ENCODE data around the gene RASL12. TPM values are rescaled to one million over a fixed set of nuclear protein-coding genes. Genes with fewer than 3 reads are reported as not detected.

RASL12 gene
- total RNA-seq, 2 experiments from 2014 or later, result not detected

GRCh38 chr15:65038428-65038827, 29.4 kb downstream of the RASL12 start:
- no peak for DNase-seq
- H3K36me3 Mint-ChIP-seq (ENCODE audit: low read depth), result no peaks in the 10 kb centered on the region
- peaks cover 4% of the 10 kb centered on the region for H3K4me1 Mint-ChIP-seq
- peaks cover 10% of the 10 kb centered on the region for H3K27me3 Mint-ChIP-seq
- no peaks in the 10 kb centered on the region for H3K9me3 Mint-ChIP-seq
- H3K4me3 Mint-ChIP-seq, result no peak overlapping the region
- ChIA-PET POLR2A (no interaction called here), CTCF (interaction anchor here (1.7 kb wide), 1 partner anchor 17 kb away, joined by 3 read pairs; no protein-coding TSS in a partner anchor)
- no peak overlapping the region for H3K27ac Mint-ChIP-seq

GRCh38 chr15:65037309-65037708, 30.5 kb downstream of the RASL12 start:
- no peaks in the 10 kb centered on the region for H3K36me3 Mint-ChIP-seq (ENCODE audit: low read depth)
- POLR2A ChIA-PET, result no interaction called here
- DNase-seq, result no peak
- no peaks in the 10 kb centered on the region for H3K9me3 Mint-ChIP-seq
- peaks cover 12% of the 10 kb centered on the region for H3K27me3 Mint-ChIP-seq
- no peak overlapping the region for H3K27ac Mint-ChIP-seq
- H3K4me3 Mint-ChIP-seq, result no peak overlapping the region
- peaks cover 8% of the 10 kb centered on the region for H3K4me1 Mint-ChIP-seq
- CTCF ChIA-PET, result no interaction called here

DNA sequence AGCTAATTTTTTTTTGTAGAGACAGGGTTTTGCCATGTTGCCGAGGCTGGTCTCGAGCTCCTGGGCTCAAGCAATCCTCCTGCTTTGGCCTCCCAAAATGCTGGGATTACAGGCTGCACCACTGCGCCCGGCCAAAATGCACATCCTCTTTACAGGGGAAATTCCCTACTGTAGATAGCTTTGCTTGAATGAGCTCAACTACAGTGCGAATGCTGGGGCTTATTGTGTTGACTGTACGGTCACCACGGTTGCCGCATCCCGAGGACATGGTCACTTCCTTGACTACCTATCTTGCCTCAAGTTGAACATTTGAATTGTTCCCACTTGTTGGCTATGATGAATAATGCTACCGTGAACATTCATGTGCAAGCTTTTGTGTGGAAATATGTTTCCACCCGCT, 33.1 kb downstream of the RASL12 start:
- Mint-ChIP-seq H3K9me3 (no peaks in the 10 kb centered on the region), H3K4me3 (no peak overlapping the region), H3K27ac (no peak overlapping the region), H3K36me3 (ENCODE audit: low read depth) (no peaks in the 10 kb centered on the region), H3K27me3 (peaks cover 18% of the 10 kb centered on the region), H3K4me1 (peaks cover 8% of the 10 kb centered on the region)
- POLR2A ChIA-PET, result interaction anchor here (1.5 to 2.0 kb wide), 2 partner anchors 14 to 270 kb away, joined by 5 to 10 read pairs; partner anchors contain the start of gene RNU5B-1
- DNase-seq, result no peak
- CTCF ChIA-PET, result interaction anchor here (0.6 to 1.7 kb wide), 6 partner anchors 21 to 545 kb away, joined by 3 to 10 read pairs (median 4); partner anchors contain the start of gene CLPX

DNA sequence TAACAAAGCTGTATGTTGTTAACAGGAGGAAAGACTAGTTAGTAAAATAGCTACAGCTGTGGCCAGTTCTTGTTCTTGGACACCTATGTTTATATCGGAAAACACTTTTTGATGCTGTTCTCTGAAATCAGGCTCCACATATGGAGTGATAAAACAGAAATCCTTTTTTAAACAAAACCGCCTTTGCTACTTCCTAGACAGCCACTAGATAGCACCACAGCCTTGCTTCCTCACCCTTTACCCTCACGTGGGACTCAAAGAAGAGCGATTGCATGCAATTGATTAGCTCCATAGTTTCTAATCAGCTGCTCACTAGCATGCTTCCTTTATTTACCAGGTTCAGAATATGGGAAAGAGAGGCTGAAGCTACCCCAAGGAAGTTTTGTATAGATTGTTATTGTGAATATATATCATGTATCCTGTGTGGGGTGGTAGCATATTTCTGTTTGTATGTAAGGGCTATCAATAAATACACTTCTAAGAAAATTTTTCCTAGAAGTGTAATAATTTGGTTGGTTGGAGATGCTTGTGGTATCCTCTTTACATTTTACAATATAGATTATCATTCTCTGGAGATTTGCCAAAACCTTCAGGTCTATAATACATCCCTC, 34.0 kb downstream of the RASL12 start:
- DNase-seq, result peak; percentile 45
- H3K36me3 Mint-ChIP-seq (ENCODE audit: low read depth), result no peaks in the 10 kb centered on the region
- no peak overlapping the region for H3K4me3 Mint-ChIP-seq
- no peaks in the 10 kb centered on the region for H3K9me3 Mint-ChIP-seq
- ChIA-PET CTCF (interaction anchor here (0.6 to 1.7 kb wide), 19 partner anchors 8 to 352 kb away, joined by 3 to 14 read pairs (median 4); partner anchors contain the start of genes SLC51B and UBAP1L), POLR2A (interaction anchor here (1.0 to 2.0 kb wide), 4 partner anchors 9 to 271 kb away, joined by 3 to 10 read pairs (median 4); partner anchors contain the start of gene RNU5B-1)
- no peak overlapping the region for H3K27ac Mint-ChIP-seq
- H3K4me1 Mint-ChIP-seq, result peaks cover 8% of the 10 kb centered on the region
- peaks cover 18% of the 10 kb centered on the region for H3K27me3 Mint-ChIP-seq

DNA sequence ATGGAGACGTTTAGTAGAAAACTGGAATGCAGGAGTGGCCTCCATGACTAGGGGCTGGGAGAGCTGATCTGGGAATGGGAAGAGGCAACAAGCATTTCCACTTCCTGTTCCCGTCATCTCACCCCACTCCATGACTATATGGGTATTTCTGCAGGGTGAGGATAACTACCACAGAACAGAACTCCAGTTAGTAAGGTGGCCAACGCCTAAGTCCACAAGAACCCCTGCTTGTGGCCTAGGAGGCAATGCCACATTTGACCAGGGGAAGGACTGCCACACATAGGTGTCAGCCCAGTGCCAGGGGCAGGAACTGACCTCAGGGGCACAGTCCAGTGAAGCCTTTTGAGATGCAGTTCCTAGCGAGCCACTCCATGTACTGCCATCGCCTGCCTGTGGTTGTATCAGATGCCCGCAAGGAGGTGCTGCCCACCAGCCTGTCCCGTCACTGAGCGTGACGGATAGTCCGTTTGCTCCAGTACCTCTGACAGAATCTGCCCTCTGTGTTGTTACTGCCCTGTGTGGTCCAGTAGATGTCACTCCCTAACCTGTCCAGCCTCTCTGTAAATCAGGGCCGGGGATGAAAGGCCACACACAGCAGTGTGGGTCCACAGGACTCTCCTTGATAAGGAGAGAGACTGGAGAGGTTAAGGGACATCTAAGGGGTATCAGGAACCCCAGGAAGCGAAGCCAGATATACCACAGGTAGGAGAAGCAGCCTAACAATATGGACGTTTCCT, 34.8 kb downstream of the RASL12 start:
- Mint-ChIP-seq H3K4me3 (no peak overlapping the region), H3K27ac (no peak overlapping the region), H3K4me1 (peaks cover 15% of the 10 kb centered on the region), H3K27me3 (peaks cover 18% of the 10 kb centered on the region), H3K36me3 (ENCODE audit: low read depth) (no peaks in the 10 kb centered on the region), H3K9me3 (no peaks in the 10 kb centered on the region)
- CTCF ChIA-PET, result interaction anchor here (0.9 to 1.7 kb wide), 13 partner anchors 8 to 352 kb away, joined by 3 to 14 read pairs (median 4); partner anchors contain the start of gene SLC51B
- POLR2A ChIA-PET, result interaction anchor here (1.0 to 2.0 kb wide), 4 partner anchors 10 to 272 kb away, joined by 3 to 10 read pairs (median 4); partner anchors contain the start of gene RNU5B-1
- peak; percentile 46 for DNase-seq

- H3K9me3 Mint-ChIP-seq, result no peaks in the 10 kb centered on the region
- peaks cover 14% of the 10 kb centered on the region for H3K36me3 Mint-ChIP-seq (ENCODE audit: low read depth)
- H3K27ac Mint-ChIP-seq, result no peak overlapping the region
- POLR2A ChIA-PET, result no interaction called here
- H3K4me1 Mint-ChIP-seq, result peaks cover 23% of the 10 kb centered on the region
- peaks cover 18% of the 10 kb centered on the region for H3K27me3 Mint-ChIP-seq
- DNase-seq, result no peak
- H3K4me3 Mint-ChIP-seq, result peak overlapping the region; percentile 65
- CTCF ChIA-PET, result interaction anchor here (1.8 kb wide), 1 partner anchor 49 kb away, joined by 8 read pairs; no protein-coding TSS in a partner anchor
Observed at GRCh38 chr15:65029736-65030208, 38.0 kb downstream of the RASL12 start.

GRCh38 chr15:65028921-65029735, 38.7 kb downstream of the RASL12 start, which contains the start of gene MTFMT:
MTFMT (minus strand) TSS chr15:65029639; CDS start chr15:65029613, 26 bp downstream.
- Mint-ChIP-seq H3K4me3 (peak within 1 kb of the TSS; percentile 81), H3K9me3 (no peaks in the 10 kb centered on the region), H3K27ac (peak within 1 kb of the TSS; percentile 48), H3K27me3 (peaks cover 18% of the 10 kb centered on the region), H3K36me3 (ENCODE audit: low read depth) (peaks cover 18% of the 10 kb centered on the region), H3K4me1 (peaks cover 24% of the 10 kb centered on the region)
- CTCF ChIA-PET, result no interaction called here
- POLR2A ChIA-PET, result no interaction called here
- DNase-seq, result peak; percentile 93

- Mint-ChIP-seq H3K27ac (peak overlapping the region; percentile 48), H3K4me3 (peak overlapping the region; percentile 81), H3K27me3 (peaks cover 18% of the 10 kb centered on the region), H3K4me1 (peaks cover 20% of the 10 kb centered on the region), H3K36me3 (ENCODE audit: low read depth) (peaks cover 24% of the 10 kb centered on the region), H3K9me3 (no peaks in the 10 kb centered on the region)
- ChIA-PET POLR2A (interaction anchor here (1.4 kb wide), 1 partner anchor 13 kb away, joined by 4 read pairs; no protein-coding TSS in a partner anchor), CTCF (no interaction called here)
- DNase-seq, result peak; percentile 23
Observed at GRCh38 chr15:65028338-65028737, 39.5 kb downstream of the RASL12 start.

DNA sequence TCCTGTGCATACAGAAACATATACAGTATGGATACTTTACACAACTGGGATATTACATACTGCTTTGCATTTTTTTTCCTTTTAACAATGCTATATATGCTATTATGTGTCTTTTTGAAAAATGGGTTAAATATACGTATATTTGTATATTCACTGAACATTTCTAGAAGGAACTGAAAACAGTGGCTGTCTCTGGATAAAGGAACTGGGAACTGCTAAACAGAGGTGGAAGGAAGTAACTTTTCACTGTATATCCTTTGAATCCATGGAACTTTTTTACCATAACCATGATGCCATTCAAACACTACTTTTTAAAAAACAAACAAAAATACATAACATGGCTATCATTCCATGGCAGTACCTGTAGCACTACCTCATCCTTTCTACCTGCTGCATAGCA, 40.2 kb downstream of the RASL12 start:
- POLR2A ChIA-PET, result interaction anchor here (1.4 kb wide), 1 partner anchor 12 kb away, joined by 4 read pairs; no protein-coding TSS in a partner anchor
- Mint-ChIP-seq H3K27ac (no peak overlapping the region), H3K27me3 (peaks cover 16% of the 10 kb centered on the region), H3K4me3 (peak overlapping the region; percentile 81), H3K36me3 (ENCODE audit: low read depth) (peaks cover 26% of the 10 kb centered on the region), H3K4me1 (peaks cover 16% of the 10 kb centered on the region), H3K9me3 (no peaks in the 10 kb centered on the region)
- no peak for DNase-seq
- CTCF ChIA-PET, result no interaction called here

GRCh38 chr15:65026756-65027155, 41.0 kb downstream of the RASL12 start:
- Mint-ChIP-seq H3K9me3 (no peaks in the 10 kb centered on the region), H3K36me3 (ENCODE audit: low read depth) (peaks cover 26% of the 10 kb centered on the region), H3K4me3 (no peak overlapping the region), H3K4me1 (peaks cover 16% of the 10 kb centered on the region), H3K27ac (no peak overlapping the region), H3K27me3 (peaks cover 7% of the 10 kb centered on the region)
- ChIA-PET POLR2A (no interaction called here), CTCF (interaction anchor here (1.6 kb wide), 1 partner anchor 29 kb away, joined by 3 read pairs; no protein-coding TSS in a partner anchor)
- no peak for DNase-seq

DNA sequence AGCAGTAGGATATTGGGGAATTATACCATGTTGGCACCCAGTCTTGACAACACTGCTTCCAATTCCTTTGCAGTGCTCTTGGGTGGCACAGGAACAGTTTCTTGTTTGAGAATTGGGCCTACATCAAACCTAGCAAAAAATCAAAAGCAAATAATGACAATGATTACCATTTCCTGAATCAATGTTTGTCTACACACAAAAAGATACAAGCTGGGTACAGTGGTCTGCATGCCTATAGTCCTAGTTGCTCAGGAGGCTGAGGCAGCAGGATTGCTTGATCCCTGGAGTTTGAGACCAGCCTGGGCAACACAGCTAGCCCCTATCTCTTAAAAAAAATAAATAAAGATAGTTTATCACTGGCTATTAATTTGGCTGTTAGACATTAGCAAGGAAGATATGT, 46.3 kb downstream of the RASL12 start:
- H3K36me3 Mint-ChIP-seq (ENCODE audit: low read depth), result peaks cover 39% of the 10 kb centered on the region
- CTCF ChIA-PET, result no interaction called here
- no peak overlapping the region for H3K27ac Mint-ChIP-seq
- no peaks in the 10 kb centered on the region for H3K9me3 Mint-ChIP-seq
- no peak overlapping the region for H3K4me3 Mint-ChIP-seq
- no peaks in the 10 kb centered on the region for H3K27me3 Mint-ChIP-seq
- DNase-seq, result no peak
- peaks cover 2% of the 10 kb centered on the region for H3K4me1 Mint-ChIP-seq
- POLR2A ChIA-PET, result no interaction called here

GRCh38 chr15:65020419-65020818, 47.4 kb downstream of the RASL12 start:
- no peak for DNase-seq
- H3K9me3 Mint-ChIP-seq, result no peaks in the 10 kb centered on the region
- H3K27ac Mint-ChIP-seq, result no peak overlapping the region
- ChIA-PET POLR2A (interaction anchor here (1.0 kb wide), 1 partner anchor 21 kb away, joined by 3 read pairs; no protein-coding TSS in a partner anchor), CTCF (interaction anchor here (0.5 to 1.0 kb wide), 3 partner anchors 32 to 294 kb away, joined by 3 read pairs; no protein-coding TSS in a partner anchor)
- H3K4me3 Mint-ChIP-seq, result no peak overlapping the region
- peaks cover 2% of the 10 kb centered on the region for H3K4me1 Mint-ChIP-seq
- peaks cover 39% of the 10 kb centered on the region for H3K36me3 Mint-ChIP-seq (ENCODE audit: low read depth)
- H3K27me3 Mint-ChIP-seq, result no peaks in the 10 kb centered on the region
